GM12878 (cell line): ENCODE results near the gene CLEC4G. TPM values are rescaled to one million over a fixed set of nuclear protein-coding genes. Genes with fewer than 3 reads are reported as not detected.

Experiments used
- ATAC-seq: fragments of 200-7000 bp; cut with Tn5 transposase; 3 replicates; pipeline ENCODE4 v1.9.1; 2020; ENCODE audit warnings: mild to moderate bottlenecking, moderate library complexity
- BruUV-seq: library from RNA; stranded (reverse); fragments of 400-500 nt; replicated peaks from 2 replicates; lab custom pipeline; 2021; lab: Mats Ljungman, UMichigan
- CTCF ChIA-PET: fragments of 300-600 bp; sonication (Branson Sonifier 250); formaldehyde crosslinking; extraction: SDS; loops from one replicate; lab custom pipeline; 2021; ENCODE audit warnings: inconsistent platforms; lab: Yijun Ruan, JAX
- POLR2A ChIA-PET: fragments of 350-600 bp; formaldehyde crosslinking; extraction: SDS; loops from one replicate; lab custom pipeline; 2021; ENCODE audit warnings: inconsistent platforms; lab: Charles Lee
- RAD21 ChIA-PET: fragments of 300-600 bp; sonication (Branson Sonifier 250); formaldehyde crosslinking; loops from one replicate; lab custom pipeline; 2023; ENCODE audit warnings: antibody characterized with exemption; ENCODE audit not compliant: unreplicated experiment; lab: Charles Lee
- SMC1A ChIA-PET: fragments of 300-600 bp; sonication (Branson Sonifier 250); formaldehyde crosslinking; loops from one replicate; lab custom pipeline; 2023; ENCODE audit not compliant: unreplicated experiment, uncharacterized antibody; lab: Charles Lee
- DNase-seq: peaks from one replicate; pipeline ENCODE4 v3.0.0-alpha.2; 2011; ENCODE audit warnings: low read depth, low spot score
- FAIRE-seq: peaks from 3 replicates; lab custom pipeline; 2011; peaks lifted over from hg19 to GRCh38; lab: Jason Lieb, UNC
- H2AFZ ChIP-seq: 2 replicates; pipeline ENCODE4 v1.6.0; 2011; ENCODE audit warnings: low read depth, low read length, control low read depth; ENCODE audit not compliant: control insufficient read depth
- H3K27ac ChIP-seq: 2 replicates; pipeline ENCODE4 v1.5.1; 2011; ENCODE audit warnings: control low read depth; ENCODE audit not compliant: control insufficient read depth, insufficient read depth
- H3K27me3 ChIP-seq, 2 experiments: replicated peaks in 1 of 2; 2 replicates each; pipeline versions ENCODE4 v1.6.0 to v1.6.1; 2011; ENCODE audit warnings: low read length in 1 of 2; ENCODE audit not compliant: control insufficient read depth in 2 of 2, insufficient read depth in 2 of 2
- H3K36me3 ChIP-seq, 2 experiments: 2 replicates each; pipeline ENCODE4 v1.5.1; 2011; ENCODE audit warnings: low read length in 1 of 2; ENCODE audit not compliant: control insufficient read depth in 2 of 2, insufficient read depth in 2 of 2
- H3K4me1 ChIP-seq: 2 replicates; pipeline ENCODE4 v1.6.1; 2011; ENCODE audit warnings: mild to moderate bottlenecking, low read length, moderate library complexity, mixed read lengths; ENCODE audit not compliant: control insufficient read depth, insufficient read depth
- H3K4me2 ChIP-seq: 2 replicates; pipeline ENCODE4 v1.6.0; 2011; ENCODE audit warnings: control low read depth; ENCODE audit not compliant: control insufficient read depth, insufficient read depth
- H3K4me3 ChIP-seq: fragments of 200-600 bp; sonication (generic); 2 replicates; pipeline ENCODE4 v1.5.1; 2016
- H3K79me2 ChIP-seq: 2 replicates; pipeline ENCODE4 v1.6.0; 2011; ENCODE audit warnings: low read length; ENCODE audit not compliant: control insufficient read depth, insufficient read depth
- H3K9ac ChIP-seq: 2 replicates; pipeline ENCODE4 v1.8.0; 2011; ENCODE audit warnings: low read length, control low read depth, mixed read lengths; ENCODE audit not compliant: control insufficient read depth, insufficient read depth
- H3K9me3 ChIP-seq: replicated peaks from 3 replicates; pipeline ENCODE4 v1.5.1; 2011; ENCODE audit warnings: mild to moderate bottlenecking, low read length; ENCODE audit not compliant: control insufficient read depth, insufficient read depth
- H4K20me1 ChIP-seq: 2 replicates; pipeline ENCODE4 v1.6.0; 2011; ENCODE audit not compliant: control insufficient read depth, insufficient read depth
- CUX1 ChIP-seq: IDR thresholded peaks from 2 replicates; pipeline ENCODE4 v1.6.1; 2012; ENCODE audit warnings: improper control_type of control experiment, low read depth, low read length; ENCODE audit not compliant: insufficient replicate concordance
- IRF4 ChIP-seq: IDR thresholded peaks from 2 replicates; pipeline ENCODE4 v1.6.1; 2011; ENCODE audit warnings: low read depth, low read length
- MAX ChIP-seq: IDR thresholded peaks from 2 replicates; pipeline ENCODE4 v1.6.1; 2012; ENCODE audit warnings: low read depth, low read length, improper control_type of control experiment
- SKIL ChIP-seq: fragments of 450-650 bp; IDR thresholded peaks from 2 replicates; pipeline ENCODE4 v1.6.1; 2017; ENCODE audit warnings: mild to moderate bottlenecking, low read depth, inconsistent platforms; ENCODE audit not compliant: poor library complexity, severe bottlenecking
- USF2 ChIP-seq: IDR thresholded peaks from 2 replicates; pipeline ENCODE4 v1.6.1; 2011; ENCODE audit warnings: low read depth, low read length, improper control_type of control experiment, borderline replicate concordance
- ZNF217 ChIP-seq: fragments of 450-650 bp; IDR thresholded peaks from 2 replicates; pipeline ENCODE4 v1.6.1; 2017; ENCODE audit warnings: antibody characterized with exemption, mild to moderate bottlenecking
- ZSCAN29 ChIP-seq: fragments of 450-650 bp; IDR thresholded peaks from 2 replicates; pipeline ENCODE4 v1.6.1; 2017; ENCODE audit warnings: mild to moderate bottlenecking, moderate library complexity
- WGBS: methylation state at CpG from one replicate; pipeline ENCODE4 v1.1.6; 2016; ENCODE audit warnings: low lambda C conversion rate; ENCODE audit not compliant: insufficient replicate concordance, insufficient coverage; ENCODE audit errors: missing lambda C conversion rate; 5-methylcytosine and 5-hydroxymethylcytosine counted together
- in situ Hi-C: fragments of 300-500 bp; cut with MboI; formaldehyde crosslinking; loops from 9 replicates; pipeline ENCODE4 v1.14.3; 2018; ENCODE audit warnings: mixed read lengths
- intact Hi-C: fragments of 100-400 bp; cut with micrococcal nuclease; formaldehyde crosslinking; loops from one replicate; pipeline ENCODE4 v1.14.2; 2022; ENCODE audit not compliant: unreplicated experiment
- polyA plus RNA-seq, 11 experiments: library from polyadenylated mRNA; depleted of rRNA in 4 of 11; unstranded in 6 of 11; stranded (reverse) in 5 of 11; fragments of >200 nt; fragmentation: Nextera tagmentation in 4 of 11; fragmentation: Illumina TruSeq in 1 of 11; extraction: Ambion mirVana in 4 of 11; extraction: Trizol in 1 of 11; gene quantifications; 1 replicate in 1 of 11; 2 replicates in 10 of 11; pipeline versions ENCODE4 v1.2.1 to v1.2.3, GENCODE V29; 2011 to 2016; ENCODE audit warnings: inconsistent platforms in 2 of 11, missing spikeins in 2 of 11, low read depth in 1 of 11
- total RNA-seq, 4 experiments: library from RNA; depleted of rRNA in 3 of 4; stranded (reverse); fragments of >200 nt in 3 of 4; fragmentation: Illumina TruSeq in 1 of 4; extraction: Trizol in 1 of 4; gene quantifications; 2 replicates each; pipeline versions ENCODE4 v1.2.1 to v1.2.3, GENCODE V29; 2013 to 2021

Gene CLEC4G
- total and polyA plus RNA-seq, 10 of the 15 experiments (the other 5 are each of a cell fraction or from before 2014, with no cell fraction given): 0.04 TPM; not detected in 9

GRCh38 chr19:7771072-7771471 is 39.2 kb upstream of the CLEC4G start (continued):
- no peak for TF ChIP-seq CUX1
- TF ChIP-seq IRF4: no peak
- no peak for TF ChIP-seq ZSCAN29
- TF ChIP-seq USF2: no peak

- in situ Hi-C loops (no loop called here), intact Hi-C loops (no loop called here)
- Histone ChIP-seq H4K20me1 (no peaks in the 10 kb centered on the region), H3K27ac (no peak overlapping the region), H3K4me3 (no peak overlapping the region), H3K36me3 (no peaks in the 10 kb centered on the region), H2AFZ (no peak overlapping the region), H3K9ac (no peak overlapping the region), H3K79me2 (no peaks in the 10 kb centered on the region), H3K9me3 (no peaks in the 10 kb centered on the region; the same call in 2 of the 3 replicates), H3K4me1 (peaks cover 17% of the 10 kb centered on the region), H3K27me3 (no peaks in the 10 kb centered on the region; a peak in 1 of 4 replicates), H3K4me2 (no peak overlapping the region)
- DNase-seq (no peak), FAIRE-seq (no peak), ATAC-seq (no peak)
- RAD21 ChIA-PET: interaction anchor here (1.6 kb wide), 1 partner anchor 30 kb away, joined by 7 read pairs; no protein-coding TSS in a partner anchor
- WGBS: 60% methylated on average over 2 of the region's 2 CpGs
- TF ChIP-seq SKIL (no peak), MAX (no peak), ZNF217 (no peak)
- POLR2A ChIA-PET: no interaction called here
- SMC1A ChIA-PET: no interaction called here
- CTCF ChIA-PET: interaction anchor here (1.1 kb wide), 2 partner anchors 31 to 88 kb away, joined by 3 to 6 read pairs; partner anchors contain the start of gene TRAPPC5
- BruUV-seq: no TSS peak
Measured at GRCh38 chr19:7769171-7769570, 37.3 kb upstream of the CLEC4G start.
